Right atrium auricular region (tissue), 2 donors: ENCODE results near the gene MFSD6. TPM values are rescaled to one million over a fixed set of nuclear protein-coding genes. Genes with fewer than 3 reads are reported as not detected.

Experiments used
- DNase-seq: peaks from one replicate; pipeline ENCODE4 v3.0.0-alpha.2; 2019; ENCODE audit warnings: low spot score
- H3K27ac ChIP-seq, 2 donors: fragments of 200-600 bp; sonication (generic); 1 replicate in 1 of 2; 2 replicates in 1 of 2; pipeline ENCODE4 v1.5.1; 2016 to 2019
- H3K27me3 ChIP-seq, 2 donors: fragments of 200-600 bp; sonication (generic); one replicate each; pipeline versions ENCODE4 v1.5.1 to v1.6.0; 2017 to 2019
- H3K36me3 ChIP-seq: fragments of 200-600 bp; sonication (generic); one replicate; pipeline ENCODE4 v1.5.1; 2016
- H3K4me1 ChIP-seq, 2 donors: fragments of 200-600 bp; sonication (generic); one replicate each; pipeline versions ENCODE4 v1.5.1 to v1.6.0; 2017 to 2019
- H3K4me3 ChIP-seq, 2 donors: fragments of 200-600 bp; sonication (generic); 1 replicate in 1 of 2; 2 replicates in 1 of 2; pipeline ENCODE4 v1.5.1; 2017 to 2019; ENCODE audit warnings: mild to moderate bottlenecking in 1 of 2, moderate library complexity in 1 of 2
- H3K9me3 ChIP-seq, 2 donors: fragments of 200-600 bp; sonication (generic); one replicate each; pipeline ENCODE4 v1.5.1; 2019
- total RNA-seq, 2 donors: library from RNA; depleted of rRNA; stranded (reverse); fragments of >200 nt; gene quantifications; one replicate each; pipeline ENCODE4 v1.1.0, GENCODE V29; 2016
- TF ChIP-seq, protein P1 (sequence below), 2 donors: fragments of 200-600 bp; sonication (generic); IDR thresholded peaks; one replicate each; pipeline ENCODE4 v1.5.1; 2019; ENCODE audit warnings: antibody characterized with exemption in 2 of 2

The MFSD6 gene
- total RNA-seq, 2 donors from 2014 or later, result 57.2 to 72.7 TPM

DNA sequence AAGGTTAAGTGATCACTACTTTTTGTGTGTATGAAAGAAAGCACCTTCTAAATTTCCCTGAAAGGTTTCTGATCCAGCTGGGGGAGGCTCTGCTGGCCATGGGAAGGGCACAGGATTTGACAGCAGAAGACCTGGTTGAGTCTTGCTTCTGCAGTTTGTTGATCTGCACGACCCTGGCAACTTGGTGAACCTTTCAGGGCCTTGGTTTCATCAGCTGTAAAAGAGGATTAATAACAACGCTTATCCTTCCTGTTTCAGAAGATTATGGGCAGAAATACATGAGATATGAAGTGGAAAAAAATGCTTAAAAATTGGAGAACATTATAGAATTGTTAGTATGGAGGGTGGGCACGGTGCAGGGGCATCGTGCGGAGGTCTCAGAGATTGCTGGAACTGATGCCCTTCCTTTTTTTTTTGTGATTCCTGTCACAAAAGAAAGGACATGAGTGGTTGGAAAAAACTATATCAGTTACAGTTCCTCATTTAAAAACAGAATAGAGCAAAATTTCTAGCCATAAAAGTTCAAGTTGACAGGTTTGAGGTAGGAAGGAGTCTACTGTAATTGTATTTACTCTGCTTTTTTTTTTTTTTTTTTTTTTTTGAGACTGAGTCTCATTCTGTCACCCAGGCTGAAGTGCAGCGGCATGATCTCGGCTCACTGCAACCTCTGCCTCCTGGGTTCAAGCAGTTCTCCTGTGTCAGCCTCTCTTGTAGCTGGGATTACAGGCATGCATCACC lies 47.4 kb downstream of the MFSD6 start:
- H3K36me3 ChIP-seq, result no peaks in the 10 kb centered on the region
- H3K27me3 ChIP-seq, result no peaks in the 10 kb centered on the region
- TF ChIP-seq, protein P1, sequence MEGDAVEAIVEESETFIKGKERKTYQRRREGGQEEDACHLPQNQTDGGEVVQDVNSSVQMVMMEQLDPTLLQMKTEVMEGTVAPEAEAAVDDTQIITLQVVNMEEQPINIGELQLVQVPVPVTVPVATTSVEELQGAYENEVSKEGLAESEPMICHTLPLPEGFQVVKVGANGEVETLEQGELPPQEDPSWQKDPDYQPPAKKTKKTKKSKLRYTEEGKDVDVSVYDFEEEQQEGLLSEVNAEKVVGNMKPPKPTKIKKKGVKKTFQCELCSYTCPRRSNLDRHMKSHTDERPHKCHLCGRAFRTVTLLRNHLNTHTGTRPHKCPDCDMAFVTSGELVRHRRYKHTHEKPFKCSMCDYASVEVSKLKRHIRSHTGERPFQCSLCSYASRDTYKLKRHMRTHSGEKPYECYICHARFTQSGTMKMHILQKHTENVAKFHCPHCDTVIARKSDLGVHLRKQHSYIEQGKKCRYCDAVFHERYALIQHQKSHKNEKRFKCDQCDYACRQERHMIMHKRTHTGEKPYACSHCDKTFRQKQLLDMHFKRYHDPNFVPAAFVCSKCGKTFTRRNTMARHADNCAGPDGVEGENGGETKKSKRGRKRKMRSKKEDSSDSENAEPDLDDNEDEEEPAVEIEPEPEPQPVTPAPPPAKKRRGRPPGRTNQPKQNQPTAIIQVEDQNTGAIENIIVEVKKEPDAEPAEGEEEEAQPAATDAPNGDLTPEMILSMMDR (IDR thresholded peaks at IDR 0.05), result no peak
- no peak overlapping the region for H3K27ac ChIP-seq
- peaks cover 0 to 12% of the 10 kb centered on the region in 2 donors for H3K4me1 ChIP-seq
- DNase-seq, result no peak
- H3K4me3 ChIP-seq, result no peak overlapping the region
- no peaks in the 10 kb centered on the region for H3K9me3 ChIP-seq

DNA sequence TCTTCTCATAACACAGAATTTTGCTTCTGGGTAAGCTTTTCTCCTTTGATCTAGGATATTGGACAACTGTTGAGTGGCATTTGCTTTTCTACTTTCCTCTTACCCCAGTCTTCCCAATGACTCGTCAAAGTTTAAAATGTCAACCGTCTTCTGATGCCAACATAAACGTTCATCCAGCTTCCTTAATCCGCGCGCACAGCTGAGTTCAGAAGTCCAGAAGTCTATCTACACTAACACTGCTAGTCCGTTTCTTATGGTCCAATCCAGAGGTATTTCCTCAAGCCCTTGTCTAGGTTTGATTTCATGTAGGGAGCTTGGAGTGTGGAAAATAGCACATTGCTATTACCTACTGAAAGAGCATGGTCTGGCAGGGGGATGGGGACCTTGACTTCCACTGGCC lies 48.7 kb downstream of the MFSD6 start:
- no peak overlapping the region for H3K4me3 ChIP-seq
- H3K9me3 ChIP-seq, result no peaks in the 10 kb centered on the region
- DNase-seq, result no peak
- no peak overlapping the region for H3K27ac ChIP-seq
- TF ChIP-seq, protein P1 (IDR thresholded peaks at IDR 0.05), result no peak
- peaks cover 0 to 13% of the 10 kb centered on the region in 2 donors for H3K4me1 ChIP-seq
- H3K27me3 ChIP-seq, result no peaks in the 10 kb centered on the region
- no peaks in the 10 kb centered on the region for H3K36me3 ChIP-seq

DNA sequence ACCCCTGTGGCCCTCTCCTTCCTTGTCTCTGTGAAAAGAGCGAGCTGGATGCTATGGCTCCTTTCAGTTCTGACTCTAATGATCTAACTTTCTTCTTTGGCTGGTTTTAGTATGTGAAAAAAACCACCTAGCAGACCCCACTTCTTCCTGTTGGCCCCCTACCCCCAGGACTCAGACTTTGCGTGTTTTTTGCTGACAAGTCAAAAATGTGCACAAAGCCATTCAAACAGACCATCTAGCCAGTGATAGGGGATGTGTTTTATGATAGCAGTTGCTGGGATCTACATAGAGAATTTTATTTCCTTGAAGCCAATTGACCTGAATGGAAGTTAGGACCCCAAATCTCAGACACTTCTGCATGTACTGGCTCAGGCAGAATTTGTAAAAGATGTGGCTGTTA lies 49.1 kb downstream of the MFSD6 start:
- peaks cover 0 to 13% of the 10 kb centered on the region in 2 donors for H3K4me1 ChIP-seq
- DNase-seq, result no peak
- TF ChIP-seq, protein P1 (IDR thresholded peaks at IDR 0.05), result no peak

DNA sequence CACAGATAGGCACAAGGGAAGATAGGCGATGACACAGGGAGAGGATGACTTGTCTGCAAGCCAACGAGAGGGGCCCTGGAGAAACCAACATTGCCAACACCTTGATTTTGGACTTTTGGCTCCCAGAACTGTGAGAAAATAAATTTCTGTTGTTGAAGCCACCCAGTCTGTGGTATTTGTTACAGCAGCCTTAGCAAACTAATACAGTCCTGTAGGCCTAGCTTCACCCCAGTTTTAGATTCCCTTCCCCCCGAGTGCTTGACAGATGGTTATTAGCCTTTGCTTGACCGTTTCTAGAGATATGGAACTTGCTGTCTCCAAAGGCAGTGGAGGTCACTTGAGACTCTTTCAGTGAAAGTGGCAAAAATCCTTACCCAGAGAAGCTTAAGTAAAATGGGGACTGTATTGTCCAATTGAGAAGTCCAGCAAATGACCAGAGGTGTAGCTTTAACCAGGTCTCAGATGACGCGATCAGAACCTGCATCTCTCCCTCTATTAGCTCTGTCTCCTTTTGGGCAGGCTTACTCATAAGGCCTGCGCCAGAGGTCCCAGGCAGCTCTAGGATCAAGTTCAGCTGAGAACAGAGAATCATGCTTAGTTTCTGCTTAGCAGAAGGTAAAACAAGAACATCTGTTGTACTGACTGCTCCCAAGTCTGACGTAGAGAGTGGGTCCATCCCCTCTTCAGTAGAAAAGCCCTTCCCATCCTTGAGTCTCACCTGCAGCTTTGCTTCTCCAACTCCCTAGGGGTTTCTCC lies 50.4 kb downstream of the MFSD6 start:
- Histone ChIP-seq H3K27ac (no peak overlapping the region), H3K4me3 (no peak overlapping the region), H3K27me3 (no peaks in the 10 kb centered on the region), H3K4me1 (peaks cover 0 to 13% of the 10 kb centered on the region in 2 donors), H3K36me3 (no peaks in the 10 kb centered on the region), H3K9me3 (no peaks in the 10 kb centered on the region)
- no peak for DNase-seq
- TF ChIP-seq, protein P1 (IDR thresholded peaks at IDR 0.05), result no peak

More for the DNA sequence above, 49.1 kb downstream of the MFSD6 start:
- Histone ChIP-seq H3K36me3 (no peaks in the 10 kb centered on the region), H3K27me3 (no peaks in the 10 kb centered on the region), H3K4me3 (no peak overlapping the region), H3K9me3 (no peaks in the 10 kb centered on the region), H3K27ac (no peak overlapping the region)

DNA sequence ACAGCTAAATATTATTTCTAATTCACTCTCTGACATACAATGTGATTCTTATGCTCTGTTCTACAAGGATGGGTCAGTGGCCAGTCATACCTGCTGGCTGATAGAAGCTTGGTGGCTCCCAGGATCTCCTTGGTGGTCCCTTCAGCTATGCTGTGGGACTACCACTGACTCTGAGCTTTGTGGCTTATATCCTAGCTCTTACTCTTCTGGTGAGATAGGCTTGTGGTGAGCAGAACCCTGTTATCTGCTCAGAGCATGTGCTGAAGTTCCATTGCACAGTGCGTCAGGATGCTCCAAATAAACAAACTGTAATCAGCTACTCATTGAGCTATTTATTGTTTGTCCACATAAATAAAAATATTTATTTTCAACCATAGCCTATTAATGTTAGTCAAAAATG lies 51.7 kb downstream of the MFSD6 start:
- Histone ChIP-seq H3K4me3 (no peak overlapping the region), H3K4me1 (peaks cover 0 to 13% of the 10 kb centered on the region in 2 donors), H3K36me3 (no peaks in the 10 kb centered on the region), H3K27me3 (no peaks in the 10 kb centered on the region), H3K9me3 (no peaks in the 10 kb centered on the region), H3K27ac (no peak overlapping the region)
- TF ChIP-seq, protein P1 (IDR thresholded peaks at IDR 0.05), result no peak
- no peak for DNase-seq
